Stomach smooth muscle (tissue), 2 donors: Measurements from ENCODE around the gene KMO.
A peak's percentile ranks its signal among the peaks of the same experiment; 100 is the strongest.

Experiments
- H3K27ac ChIP-seq: one replicate; pipeline ENCODE4 v1.7.0; 2013; ENCODE audit warnings: mild to moderate bottlenecking, low read length, inconsistent platforms
- H3K27me3 ChIP-seq, 2 donors: one replicate each; pipeline ENCODE4 v1.7.0; 2013; ENCODE audit warnings: low read length in 2 of 2; ENCODE audit not compliant: insufficient read depth in 2 of 2, control insufficient read depth in 1 of 2
- H3K36me3 ChIP-seq, 2 donors: one replicate each; pipeline ENCODE4 v1.7.0; 2013; ENCODE audit warnings: low read length in 2 of 2; ENCODE audit not compliant: control insufficient read depth in 2 of 2, insufficient read depth in 2 of 2
- H3K4me1 ChIP-seq: one replicate; pipeline ENCODE4 v1.7.0; 2013; ENCODE audit warnings: low read length; ENCODE audit not compliant: control insufficient read depth, insufficient read depth
- H3K4me3 ChIP-seq, 2 donors: one replicate each; pipeline ENCODE4 v1.7.0; 2013; ENCODE audit warnings: low read length in 2 of 2
- H3K9ac ChIP-seq, 2 donors: one replicate each; pipeline ENCODE4 v1.7.0; 2013; ENCODE audit warnings: low read length in 2 of 2, mild to moderate bottlenecking in 1 of 2
- H3K9me3 ChIP-seq, 2 donors: one replicate each; pipeline ENCODE4 v1.7.0; 2013; ENCODE audit warnings: low read length in 2 of 2; ENCODE audit not compliant: control insufficient read depth in 2 of 2
- donor health status: healthy.
- donor health status: Pancreatic carcinoma.

Gene KMO

GRCh38 chr1:241638909-241639622, 106.9 kb downstream of the KMO start:
- no peaks in the 10 kb centered on the region for H3K36me3 ChIP-seq
- no peak overlapping the region for H3K27ac ChIP-seq
- H3K9me3 ChIP-seq, result no peaks in the 10 kb centered on the region
- H3K9ac ChIP-seq, result peak overlapping the region in 1 of 2 donors; percentile 42
- no peaks in the 10 kb centered on the region for H3K27me3 ChIP-seq
- peak overlapping the region; percentile 33 to 98 for H3K4me3 ChIP-seq
- H3K4me1 ChIP-seq, result peaks cover 5% of the 10 kb centered on the region

DNA sequence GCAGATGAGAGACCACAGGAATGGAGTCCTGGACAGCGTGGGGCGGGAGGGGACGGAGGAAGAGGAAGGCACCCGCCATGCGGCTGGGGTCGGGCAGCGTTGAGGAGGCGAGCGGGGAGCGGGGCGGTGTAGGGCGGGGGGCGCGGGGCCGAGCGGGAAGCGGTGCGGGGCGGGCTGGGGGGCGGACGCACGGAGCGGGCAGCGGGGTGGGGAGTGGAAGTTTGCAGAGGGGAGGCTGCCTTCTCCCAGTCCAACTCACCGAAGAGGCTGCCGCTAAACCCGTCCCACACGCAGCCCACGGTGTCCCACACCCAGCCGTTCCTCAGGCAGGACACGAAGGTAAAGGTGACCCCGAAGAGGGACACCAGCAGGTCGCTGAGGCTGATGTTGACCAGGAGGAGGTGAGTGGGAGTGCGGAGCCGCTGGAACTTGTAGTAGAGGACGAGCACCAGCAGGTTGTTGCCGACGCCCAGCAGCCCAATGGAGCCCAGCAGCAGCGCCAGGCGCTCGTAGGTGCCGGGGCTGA, 107.5 kb downstream of the KMO start:
- Histone ChIP-seq H3K36me3 (no peaks in the 10 kb centered on the region), H3K4me1 (peaks cover 5% of the 10 kb centered on the region), H3K9me3 (no peaks in the 10 kb centered on the region), H3K4me3 (peak overlapping the region; percentile 88 to 98), H3K9ac (peak overlapping the region; percentile 84 to 85), H3K27ac (no peak overlapping the region), H3K27me3 (no peaks in the 10 kb centered on the region)

DNA sequence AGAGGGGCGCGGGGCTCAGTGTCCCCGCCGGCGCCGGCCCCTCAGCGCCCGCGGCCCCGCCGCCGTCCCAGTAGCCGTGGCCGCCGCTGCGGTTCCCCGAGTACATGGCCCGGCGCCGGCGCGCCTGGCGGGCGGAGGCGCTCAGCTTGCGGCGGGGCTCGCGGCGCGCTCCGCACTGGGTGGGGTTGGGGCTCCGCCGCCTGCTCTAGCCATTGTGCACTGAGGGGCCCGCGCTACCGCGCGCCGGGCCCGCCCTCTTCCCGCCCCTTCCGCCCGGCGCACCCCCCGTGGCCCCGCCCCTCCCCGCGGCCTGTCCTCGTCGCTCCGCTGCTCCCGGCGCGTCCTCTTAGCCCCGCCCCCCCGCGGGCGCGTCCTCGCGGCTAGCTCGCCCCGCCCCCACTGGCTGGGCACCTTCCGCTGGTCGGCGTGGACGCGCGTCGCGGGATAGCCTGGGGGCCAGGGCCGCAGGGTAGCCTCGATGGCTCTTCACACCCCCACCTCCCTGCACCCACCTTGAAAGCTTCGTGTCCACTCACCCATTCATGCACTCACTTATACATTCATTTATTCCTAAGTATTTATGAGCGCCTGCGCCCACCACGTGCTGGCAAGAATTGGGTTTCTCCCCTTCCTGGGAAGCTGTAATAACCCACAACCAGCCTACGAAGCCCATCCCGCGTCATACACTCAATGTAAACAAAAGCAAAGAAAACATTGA, 108.1 kb downstream of the KMO start, which contains the start of the genes CHML and OPN3:
Gene CHML (minus strand): TSS at position 221 of the 718 bp plus-strand sequence. CDS start 4,603 bp downstream, outside the sequence.
Gene OPN3 (minus strand): TSS at position 221 of the 718 bp plus-strand sequence. CDS start 115 bp downstream, at position 106.
- Histone ChIP-seq H3K9ac (peak within 1 kb of the TSS; percentile 84 to 85), H3K9me3 (no peaks in the 10 kb centered on the region), H3K36me3 (no peaks in the 10 kb centered on the region), H3K27ac (no peak within 1 kb of the TSS), H3K4me3 (peak within 1 kb of the TSS; percentile 88 to 98), H3K4me1 (peaks cover 5% of the 10 kb centered on the region), H3K27me3 (no peaks in the 10 kb centered on the region)

GRCh38 chr1:241640867-241641622, 108.9 kb downstream of the KMO start:
- Histone ChIP-seq H3K9ac (peak overlapping the region; percentile 48 to 51), H3K27me3 (no peaks in the 10 kb centered on the region), H3K27ac (no peak overlapping the region), H3K36me3 (no peaks in the 10 kb centered on the region), H3K9me3 (no peaks in the 10 kb centered on the region), H3K4me3 (peak overlapping the region; percentile 69 to 74), H3K4me1 (peaks cover 5% of the 10 kb centered on the region)

- H3K36me3 ChIP-seq, result no peaks in the 10 kb centered on the region
- no peak overlapping the region for H3K9ac ChIP-seq
- H3K27me3 ChIP-seq, result peaks cover 0 to 2% of the 10 kb centered on the region in 2 donors
- H3K9me3 ChIP-seq, result no peaks in the 10 kb centered on the region
- H3K4me1 ChIP-seq, result peaks cover 5% of the 10 kb centered on the region
- H3K4me3 ChIP-seq, result no peak overlapping the region
- H3K27ac ChIP-seq, result no peak overlapping the region
These were observed 109.8 kb downstream of the KMO start for GRCh38 chr1:241641773-241642592.

DNA sequence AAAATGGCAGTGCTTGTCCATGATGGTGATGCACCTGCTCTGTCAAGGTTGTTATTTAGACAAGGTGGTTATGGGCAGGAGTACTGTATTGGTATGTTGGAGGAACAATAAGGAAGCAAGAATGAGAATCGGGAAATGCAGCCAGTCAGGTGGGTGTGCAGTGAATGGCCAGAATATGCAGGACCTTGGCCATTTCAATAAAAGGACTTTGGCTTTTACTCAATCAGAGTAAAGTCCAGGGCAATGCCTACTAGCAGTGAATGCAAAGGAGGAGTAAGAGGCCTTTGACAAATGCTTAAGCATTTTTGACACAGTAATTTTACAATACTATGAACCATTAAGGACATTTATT, 110.4 kb downstream of the KMO start:
- no peak overlapping the region for H3K4me3 ChIP-seq
- H3K4me1 ChIP-seq, result peaks cover 5% of the 10 kb centered on the region
- H3K27me3 ChIP-seq, result peaks cover 0 to 2% of the 10 kb centered on the region in 2 donors
- H3K27ac ChIP-seq, result no peak overlapping the region
- H3K36me3 ChIP-seq, result no peaks in the 10 kb centered on the region
- H3K9ac ChIP-seq, result no peak overlapping the region
- H3K9me3 ChIP-seq, result no peaks in the 10 kb centered on the region

DNA sequence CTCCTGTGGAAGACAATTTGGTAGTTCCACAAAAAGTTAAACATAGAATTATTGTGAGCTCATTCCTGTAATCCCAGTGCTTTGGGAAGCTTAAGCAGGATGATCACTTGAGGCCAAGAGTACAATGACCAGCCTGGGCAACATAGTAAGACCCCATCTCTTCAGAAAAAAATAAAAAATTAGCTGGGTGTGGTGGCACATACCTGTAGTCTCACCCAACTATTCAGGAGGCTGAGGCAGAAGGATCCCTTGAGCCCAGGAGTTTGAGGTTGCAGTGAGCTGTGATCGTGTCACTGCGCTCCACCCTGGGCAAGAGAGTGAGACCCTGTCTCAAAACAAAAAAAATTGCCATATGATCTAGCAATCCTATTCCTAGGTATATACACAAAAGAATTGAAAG, 112.1 kb downstream of the KMO start:
- peaks cover 0 to 2% of the 10 kb centered on the region in 2 donors for H3K27me3 ChIP-seq
- H3K9me3 ChIP-seq, result no peaks in the 10 kb centered on the region
- no peak overlapping the region for H3K27ac ChIP-seq
- H3K4me3 ChIP-seq, result no peak overlapping the region
- no peak overlapping the region for H3K9ac ChIP-seq
- H3K4me1 ChIP-seq, result peaks cover 5% of the 10 kb centered on the region
- H3K36me3 ChIP-seq, result no peaks in the 10 kb centered on the region

DNA sequence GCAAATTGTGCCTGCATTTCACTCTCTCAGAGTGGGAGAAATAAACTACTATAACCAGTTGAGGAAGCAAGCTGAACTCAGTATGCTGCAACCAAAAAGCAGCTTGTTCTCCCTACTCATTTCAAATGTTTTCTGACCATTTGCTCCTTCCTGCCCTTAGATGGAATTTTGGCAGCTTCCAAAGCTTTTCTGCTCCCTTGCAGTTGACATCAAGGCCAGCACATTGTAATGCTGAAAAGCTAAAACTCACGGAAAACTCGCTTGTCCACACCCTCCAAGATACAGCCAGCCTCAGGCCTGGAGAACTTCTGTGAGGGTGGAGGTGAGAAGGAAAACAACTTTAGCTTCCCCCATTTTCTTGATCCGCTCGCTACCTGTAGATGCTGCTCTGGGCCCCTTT, 113.0 kb downstream of the KMO start:
- no peak overlapping the region for H3K4me3 ChIP-seq
- H3K9ac ChIP-seq, result no peak overlapping the region
- no peaks in the 10 kb centered on the region for H3K36me3 ChIP-seq
- peaks cover 5% of the 10 kb centered on the region for H3K4me1 ChIP-seq
- H3K9me3 ChIP-seq, result no peaks in the 10 kb centered on the region
- no peak overlapping the region for H3K27ac ChIP-seq
- H3K27me3 ChIP-seq, result peaks cover 0 to 3% of the 10 kb centered on the region in 2 donors
